Measurements from ENCODE around the gene RPN2. TPM values are rescaled to one million over a fixed set of nuclear protein-coding genes. Genes with fewer than 3 reads are reported as not detected.

RPN2 gene
- polyA plus RNA-seq, 2 donors = 41.5 to 101 TPM

- Histone ChIP-seq H3K9me3 (ENCODE audit: control insufficient read depth in 2 of 2, insufficient read depth in 1 of 2, low read depth in 1 of 2, low read length in 1 of 2) (no peaks in the 10 kb centered on the region), H3K36me3 (ENCODE audit: control insufficient read depth in 2 of 2, insufficient read depth in 2 of 2, low read length in 1 of 2) (no peaks in the 10 kb centered on the region), H3K27ac (ENCODE audit: low read depth in 2 of 2, low read length in 1 of 2) (no peak overlapping the region), H3K4me1 (ENCODE audit: control insufficient read depth in 2 of 2, insufficient read depth in 2 of 2, low read length in 1 of 2) (no peaks in the 10 kb centered on the region), H3K4me3 (ENCODE audit: low read depth in 1 of 2, low read length in 2 of 2) (no peak overlapping the region), H3K27me3 (ENCODE audit: control insufficient read depth in 1 of 2, insufficient read depth in 2 of 2, low read length in 2 of 2) (no peaks in the 10 kb centered on the region)
- 77 to 78% methylated on average over 15 of the region's 15 CpGs for WGBS, 2 donors
These were observed 88.7 kb downstream of the RPN2 start for GRCh38 chr20:37267667-37268313.

DNA sequence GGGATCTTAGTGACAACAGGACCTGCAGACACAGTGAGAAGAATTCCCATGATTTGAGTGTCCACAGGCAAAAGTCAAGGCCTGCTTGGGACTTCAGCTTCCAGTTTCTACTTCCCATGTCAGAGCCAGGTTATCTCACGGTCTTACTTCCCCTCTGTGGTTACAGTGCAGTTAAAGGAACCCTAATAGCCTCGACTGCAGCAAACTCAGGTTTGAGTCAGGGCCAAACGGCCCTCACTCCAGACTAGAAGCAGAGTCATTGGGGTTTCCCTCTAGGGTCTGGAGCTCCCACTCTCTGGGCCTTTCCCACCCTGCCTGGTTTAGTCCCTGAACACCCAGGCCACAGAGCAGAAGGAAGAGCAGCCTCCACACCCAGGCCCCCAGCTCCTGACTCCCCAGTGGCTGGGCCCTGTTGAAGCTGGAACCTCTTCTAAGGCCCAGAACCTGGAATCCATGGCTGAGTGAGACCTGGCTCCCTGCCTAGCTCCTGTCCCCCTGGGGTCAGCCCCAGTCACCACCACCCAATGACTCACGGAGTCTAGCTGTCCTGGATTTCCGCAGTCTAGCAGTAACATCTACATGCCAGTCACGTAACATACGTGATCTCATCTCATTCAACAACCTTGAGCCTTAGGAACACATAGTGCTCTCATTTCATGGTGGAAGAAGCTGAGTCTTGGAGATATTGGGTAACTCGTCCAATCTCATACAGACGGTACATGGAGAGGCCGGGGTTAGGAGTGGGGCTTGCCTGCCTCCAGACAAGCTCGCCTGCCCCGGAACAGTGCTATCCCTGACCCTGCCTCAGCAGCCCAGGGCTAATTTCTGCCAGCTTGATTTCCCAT is 91.7 kb downstream of the RPN2 start:
- no peaks in the 10 kb centered on the region for H3K36me3 ChIP-seq (ENCODE audit: control insufficient read depth in 2 of 2, insufficient read depth in 2 of 2, low read length in 1 of 2)
- H3K4me3 ChIP-seq (ENCODE audit: low read depth in 1 of 2, low read length in 2 of 2) = no peak overlapping the region
- no peaks in the 10 kb centered on the region for H3K9me3 ChIP-seq (ENCODE audit: control insufficient read depth in 2 of 2, insufficient read depth in 1 of 2, low read depth in 1 of 2, low read length in 1 of 2)
- H3K27me3 ChIP-seq (ENCODE audit: control insufficient read depth in 1 of 2, insufficient read depth in 2 of 2, low read length in 2 of 2) = no peaks in the 10 kb centered on the region
- WGBS, 2 donors = 85 to 94% methylated on average over 12 of the region's 12 CpGs
- no peaks in the 10 kb centered on the region for H3K4me1 ChIP-seq (ENCODE audit: control insufficient read depth in 2 of 2, insufficient read depth in 2 of 2, low read length in 1 of 2)
- H3K27ac ChIP-seq (ENCODE audit: low read depth in 2 of 2, low read length in 1 of 2) = no peak overlapping the region

DNA sequence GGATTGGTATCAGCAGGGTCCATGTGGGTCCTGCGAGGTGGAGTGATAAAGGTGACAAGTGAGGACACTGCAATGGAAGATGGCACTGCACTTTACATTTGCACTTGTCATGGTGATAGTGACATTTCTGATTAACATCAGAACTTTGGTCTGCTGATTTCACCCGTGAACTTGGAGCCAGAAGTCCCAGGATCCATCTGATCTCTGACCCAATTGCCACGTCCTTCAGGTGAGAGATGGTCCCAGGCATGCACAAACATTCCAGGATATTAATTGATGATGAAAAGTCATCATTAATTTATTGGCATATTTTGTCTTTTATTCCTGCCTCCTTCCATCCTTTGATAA is 92.3 kb downstream of the RPN2 start:
- H3K4me1 ChIP-seq (ENCODE audit: control insufficient read depth in 2 of 2, insufficient read depth in 2 of 2, low read length in 1 of 2) = no peaks in the 10 kb centered on the region
- no peak overlapping the region for H3K4me3 ChIP-seq (ENCODE audit: low read depth in 1 of 2, low read length in 2 of 2)
- H3K36me3 ChIP-seq (ENCODE audit: control insufficient read depth in 2 of 2, insufficient read depth in 2 of 2, low read length in 1 of 2) = no peaks in the 10 kb centered on the region
- H3K27me3 ChIP-seq (ENCODE audit: control insufficient read depth in 1 of 2, insufficient read depth in 2 of 2, low read length in 2 of 2) = no peaks in the 10 kb centered on the region
- WGBS, 2 donors = 80 to 88% methylated on average over 3 of the region's 3 CpGs
- H3K27ac ChIP-seq (ENCODE audit: low read depth in 2 of 2, low read length in 1 of 2) = no peak overlapping the region
- H3K9me3 ChIP-seq (ENCODE audit: control insufficient read depth in 2 of 2, insufficient read depth in 1 of 2, low read depth in 1 of 2, low read length in 1 of 2) = no peaks in the 10 kb centered on the region

- no peak overlapping the region for H3K27ac ChIP-seq (ENCODE audit: low read depth in 2 of 2, low read length in 1 of 2)
- H3K4me3 ChIP-seq (ENCODE audit: low read depth in 1 of 2, low read length in 2 of 2) = no peak overlapping the region
- H3K9me3 ChIP-seq (ENCODE audit: control insufficient read depth in 2 of 2, insufficient read depth in 1 of 2, low read depth in 1 of 2, low read length in 1 of 2) = no peaks in the 10 kb centered on the region
- no peaks in the 10 kb centered on the region for H3K27me3 ChIP-seq (ENCODE audit: control insufficient read depth in 1 of 2, insufficient read depth in 2 of 2, low read length in 2 of 2)
- H3K36me3 ChIP-seq (ENCODE audit: control insufficient read depth in 2 of 2, insufficient read depth in 2 of 2, low read length in 1 of 2) = no peaks in the 10 kb centered on the region
- H3K4me1 ChIP-seq (ENCODE audit: control insufficient read depth in 2 of 2, insufficient read depth in 2 of 2, low read length in 1 of 2) = no peaks in the 10 kb centered on the region
- WGBS, 2 donors = 100% methylated on average over 1 of the region's 1 CpG
These were observed 94.9 kb downstream of the RPN2 start for GRCh38 chr20:37273988-37274387.

DNA sequence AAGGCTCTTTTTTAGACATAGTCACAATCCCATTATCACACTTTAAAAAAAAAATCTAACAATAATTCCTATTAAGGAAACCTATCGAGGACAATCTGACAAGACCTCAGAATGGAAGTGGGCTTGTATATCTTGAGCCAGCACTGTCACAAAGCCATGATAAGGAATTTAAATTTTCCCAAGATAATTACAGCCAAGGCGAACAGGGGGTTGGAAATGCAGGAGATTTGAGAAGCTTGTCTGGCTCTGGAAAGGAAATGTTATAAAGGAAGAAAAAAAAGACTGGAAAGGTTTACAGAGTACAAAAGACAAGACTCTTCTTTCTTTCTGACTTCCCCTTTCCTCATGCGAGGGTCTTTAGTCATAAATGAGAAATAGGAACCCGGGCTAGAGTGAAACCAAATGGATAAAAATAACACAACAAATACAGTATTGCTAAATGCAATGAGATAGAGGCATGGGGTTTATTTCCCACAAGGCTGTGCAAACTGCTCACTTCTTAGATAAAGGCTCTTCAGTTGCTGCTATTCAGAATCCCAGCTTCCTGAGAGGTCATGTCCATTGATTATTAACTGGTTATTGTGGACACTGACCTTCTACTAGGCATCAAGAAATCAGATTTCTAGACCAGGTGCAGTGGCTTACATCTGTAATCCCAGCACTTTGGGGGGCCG is 95.9 kb downstream of the RPN2 start:
- Histone ChIP-seq H3K27me3 (ENCODE audit: control insufficient read depth in 1 of 2, insufficient read depth in 2 of 2, low read length in 2 of 2) (no peaks in the 10 kb centered on the region), H3K27ac (ENCODE audit: low read depth in 2 of 2, low read length in 1 of 2) (no peak overlapping the region), H3K4me1 (ENCODE audit: control insufficient read depth in 2 of 2, insufficient read depth in 2 of 2, low read length in 1 of 2) (no peaks in the 10 kb centered on the region), H3K4me3 (ENCODE audit: low read depth in 1 of 2, low read length in 2 of 2) (no peak overlapping the region), H3K9me3 (ENCODE audit: control insufficient read depth in 2 of 2, insufficient read depth in 1 of 2, low read depth in 1 of 2, low read length in 1 of 2) (no peaks in the 10 kb centered on the region), H3K36me3 (ENCODE audit: control insufficient read depth in 2 of 2, insufficient read depth in 2 of 2, low read length in 1 of 2) (no peaks in the 10 kb centered on the region)
- 64 to 70% methylated on average over 5 of the region's 5 CpGs for whole genome bisulfite sequencing, 2 donors

DNA sequence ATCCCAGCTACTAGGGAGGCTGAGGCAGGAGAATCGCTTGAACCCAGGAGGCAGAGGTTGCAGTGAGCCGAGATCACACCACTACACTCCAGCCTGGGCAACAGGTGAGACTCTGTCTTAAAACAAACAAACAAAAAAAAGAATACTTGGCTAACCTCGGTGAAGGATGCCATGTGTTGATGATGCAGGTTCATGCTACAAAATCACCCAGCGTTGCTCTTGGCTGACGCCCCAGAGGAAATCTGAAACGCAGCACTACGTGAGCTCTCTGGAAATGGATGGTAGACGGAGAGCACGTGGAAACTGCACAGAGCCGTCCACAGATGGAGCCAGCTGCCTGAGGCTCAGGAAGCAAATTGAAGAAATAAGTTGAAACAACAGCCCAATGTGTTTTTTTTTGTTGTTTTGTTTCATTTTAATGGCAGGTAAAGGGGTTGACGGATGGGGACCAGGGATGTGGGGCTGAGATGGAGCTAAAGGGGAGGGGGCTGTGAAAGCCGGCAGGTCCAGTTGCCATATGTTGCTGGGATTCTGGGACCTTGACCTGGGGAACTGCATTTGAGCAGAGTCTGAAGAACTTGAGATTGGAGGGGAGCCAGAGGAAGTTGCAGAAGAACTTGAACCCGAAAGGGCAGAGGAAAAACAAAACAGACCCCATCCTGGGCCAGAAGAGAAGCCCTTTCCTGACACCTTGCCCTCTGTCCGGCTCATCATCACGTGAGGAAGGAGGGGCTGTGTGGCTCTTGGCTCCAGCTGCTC is 97.5 kb downstream of the RPN2 start:
- H3K4me3 ChIP-seq (ENCODE audit: low read depth in 1 of 2, low read length in 2 of 2) = no peak overlapping the region
- H3K9me3 ChIP-seq (ENCODE audit: control insufficient read depth in 2 of 2, insufficient read depth in 1 of 2, low read depth in 1 of 2, low read length in 1 of 2) = no peaks in the 10 kb centered on the region
- no peaks in the 10 kb centered on the region for H3K36me3 ChIP-seq (ENCODE audit: control insufficient read depth in 2 of 2, insufficient read depth in 2 of 2, low read length in 1 of 2)
- H3K4me1 ChIP-seq (ENCODE audit: control insufficient read depth in 2 of 2, insufficient read depth in 2 of 2, low read length in 1 of 2) = no peaks in the 10 kb centered on the region
- 16 to 17% methylated on average over 15 of the region's 15 CpGs for WGBS, 2 donors
- no peak overlapping the region for H3K27ac ChIP-seq (ENCODE audit: low read depth in 2 of 2, low read length in 1 of 2)
- H3K27me3 ChIP-seq (ENCODE audit: control insufficient read depth in 1 of 2, insufficient read depth in 2 of 2, low read length in 2 of 2) = no peaks in the 10 kb centered on the region

DNA sequence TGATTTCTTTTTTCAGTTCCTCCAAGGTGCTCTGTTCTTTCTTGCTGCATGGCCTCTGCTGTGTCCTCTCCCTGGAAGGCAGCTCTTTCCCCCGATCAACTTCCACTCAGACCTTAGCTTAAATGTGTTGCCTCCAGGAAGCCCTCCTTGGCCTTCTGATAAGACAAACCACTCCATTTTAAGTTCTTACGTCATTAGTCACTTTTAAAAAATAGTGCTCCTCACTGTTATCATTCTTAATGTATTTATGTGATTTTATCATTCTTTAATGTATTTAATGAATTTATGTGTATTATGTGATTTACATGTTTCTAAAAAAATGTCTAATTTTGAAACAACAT is 98.1 kb downstream of the RPN2 start:
- H3K4me1 ChIP-seq (ENCODE audit: control insufficient read depth in 2 of 2, insufficient read depth in 2 of 2, low read length in 1 of 2) = no peaks in the 10 kb centered on the region
- no peak overlapping the region for H3K4me3 ChIP-seq (ENCODE audit: low read depth in 1 of 2, low read length in 2 of 2)
- no peaks in the 10 kb centered on the region for H3K36me3 ChIP-seq (ENCODE audit: control insufficient read depth in 2 of 2, insufficient read depth in 2 of 2, low read length in 1 of 2)
- H3K27me3 ChIP-seq (ENCODE audit: control insufficient read depth in 1 of 2, insufficient read depth in 2 of 2, low read length in 2 of 2) = no peaks in the 10 kb centered on the region
- WGBS, 2 donors = 77 to 79% methylated on average over 2 of the region's 2 CpGs
- no peak overlapping the region for H3K27ac ChIP-seq (ENCODE audit: low read depth in 2 of 2, low read length in 1 of 2)
- H3K9me3 ChIP-seq (ENCODE audit: control insufficient read depth in 2 of 2, insufficient read depth in 1 of 2, low read depth in 1 of 2, low read length in 1 of 2) = no peaks in the 10 kb centered on the region

DNA sequence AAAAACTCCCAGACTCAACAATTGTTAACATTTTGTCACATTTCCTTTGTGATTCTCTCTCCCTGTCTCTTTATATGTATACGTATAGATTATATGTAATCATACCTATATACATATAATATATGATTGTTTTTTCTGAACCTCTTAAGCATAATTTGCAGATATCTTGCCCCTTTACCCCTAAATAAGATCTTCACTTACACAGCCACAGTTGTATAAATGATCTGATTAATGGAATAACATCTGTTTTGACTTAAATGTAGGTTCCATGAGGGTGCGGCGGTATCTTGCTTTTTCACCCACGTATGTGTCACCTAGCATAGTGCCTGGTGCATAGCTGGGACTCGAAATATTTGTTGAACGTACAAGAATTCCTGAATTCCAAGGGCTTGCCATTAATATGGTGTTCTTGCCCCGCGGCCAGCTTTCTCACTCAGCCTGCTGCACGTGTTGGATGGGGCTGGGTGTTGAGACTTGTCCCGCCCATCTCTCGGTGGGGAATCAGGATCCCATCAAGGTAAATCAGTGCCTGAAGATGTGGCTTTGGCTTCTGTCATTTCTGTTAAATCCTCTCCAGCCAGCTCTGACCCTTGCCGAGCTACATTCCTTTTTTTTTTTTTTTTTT is 99.9 kb downstream of the RPN2 start:
- Histone ChIP-seq H3K36me3 (ENCODE audit: control insufficient read depth in 2 of 2, insufficient read depth in 2 of 2, low read length in 1 of 2) (no peaks in the 10 kb centered on the region), H3K4me1 (ENCODE audit: control insufficient read depth in 2 of 2, insufficient read depth in 2 of 2, low read length in 1 of 2) (no peaks in the 10 kb centered on the region), H3K27ac (ENCODE audit: low read depth in 2 of 2, low read length in 1 of 2) (no peak overlapping the region), H3K9me3 (ENCODE audit: control insufficient read depth in 2 of 2, insufficient read depth in 1 of 2, low read depth in 1 of 2, low read length in 1 of 2) (no peaks in the 10 kb centered on the region), H3K27me3 (ENCODE audit: control insufficient read depth in 1 of 2, insufficient read depth in 2 of 2, low read length in 2 of 2) (no peaks in the 10 kb centered on the region), H3K4me3 (ENCODE audit: low read depth in 1 of 2, low read length in 2 of 2) (no peak overlapping the region)
- 57 to 64% methylated on average over 12 of the region's 12 CpGs for WGBS, 2 donors

DNA sequence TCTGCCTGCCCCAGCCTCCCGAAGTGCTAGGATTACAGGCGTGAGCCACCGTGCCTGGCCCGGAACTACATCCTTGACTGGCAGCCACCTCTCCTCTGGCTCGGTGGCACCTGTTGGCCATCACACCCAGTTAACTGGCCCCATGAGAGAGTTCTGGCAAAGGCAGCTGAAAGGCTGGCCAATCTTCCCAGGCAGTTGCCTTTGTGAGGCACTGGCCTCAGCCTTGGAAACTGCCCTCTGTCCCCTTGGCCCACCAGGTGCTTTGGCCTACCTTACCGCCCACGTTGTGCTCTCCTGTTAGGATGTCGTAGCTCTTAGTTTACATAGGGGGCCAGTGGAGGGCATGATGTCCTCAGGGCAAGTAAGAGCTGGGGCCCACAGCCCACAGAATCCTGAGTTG is 100.7 kb downstream of the RPN2 start:
- Histone ChIP-seq H3K9me3 (ENCODE audit: control insufficient read depth in 2 of 2, insufficient read depth in 1 of 2, low read depth in 1 of 2, low read length in 1 of 2) (no peaks in the 10 kb centered on the region), H3K27ac (ENCODE audit: low read depth in 2 of 2, low read length in 1 of 2) (no peak overlapping the region), H3K36me3 (ENCODE audit: control insufficient read depth in 2 of 2, insufficient read depth in 2 of 2, low read length in 1 of 2) (no peaks in the 10 kb centered on the region), H3K4me3 (ENCODE audit: low read depth in 1 of 2, low read length in 2 of 2) (no peak overlapping the region), H3K27me3 (ENCODE audit: control insufficient read depth in 1 of 2, insufficient read depth in 2 of 2, low read length in 2 of 2) (no peaks in the 10 kb centered on the region), H3K4me1 (ENCODE audit: control insufficient read depth in 2 of 2, insufficient read depth in 2 of 2, low read length in 1 of 2) (no peaks in the 10 kb centered on the region)
- 53 to 68% methylated on average over 8 of the region's 8 CpGs for WGBS, 2 donors

Data from esophagus (tissue), 2 donors.